NB4 (cell line): ENCODE results near the gene NOX4.
"Not testable (repeated sequence)": the region's sequence is repeated elsewhere in the genome, so short reads cannot be mapped to it uniquely, and the experiment has no call there.

Experiments
- DNase-seq: peaks from one replicate; pipeline ENCODE4 v3.0.0; 2010; ENCODE audit warnings: low read depth
- H3K4me3 ChIP-seq: one replicate; pipeline ENCODE4 v1.5.1; 2011; ENCODE audit warnings: mild to moderate bottlenecking, low read depth, low read length, moderate library complexity
- MAX ChIP-seq: IDR thresholded peaks from 2 replicates; pipeline ENCODE4 v1.6.1; 2011; ENCODE audit warnings: low read depth, low read length
- MYC ChIP-seq: IDR thresholded peaks from 2 replicates; pipeline ENCODE4 v1.6.1; 2011; ENCODE audit warnings: low read depth, low read length
- POLR2A ChIP-seq: IDR thresholded peaks from 2 replicates; pipeline ENCODE4 v1.6.1; 2011; ENCODE audit warnings: mild to moderate bottlenecking; ENCODE audit not compliant: insufficient read length; ENCODE audit errors: extremely low read depth
- TF ChIP-seq, protein P1 (sequence below): IDR thresholded peaks from one replicate; pipeline ENCODE4 v1.5.1; 2012; ENCODE audit warnings: low read depth, low read length

Gene NOX4

DNA sequence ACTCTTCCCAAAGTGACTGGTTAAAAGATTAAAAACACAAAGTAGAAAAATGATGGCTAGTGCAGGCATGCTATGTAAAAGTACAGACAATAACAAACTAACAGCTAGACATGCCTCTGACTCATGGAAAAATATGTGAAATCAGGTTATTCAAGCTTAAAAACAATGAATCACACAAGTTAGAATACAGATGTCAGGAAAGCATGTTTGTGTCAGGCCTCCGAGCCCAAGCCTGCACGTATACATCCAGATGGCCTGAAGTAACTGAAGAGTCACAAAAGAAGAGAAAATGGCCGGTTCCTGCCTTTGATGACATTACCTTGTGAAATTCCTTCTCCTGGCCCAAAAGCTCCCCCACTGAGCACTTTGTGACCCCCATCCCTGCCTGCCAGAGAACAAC lies 110.1 kb downstream of the NOX4 start:
- TF ChIP-seq, protein P1, sequence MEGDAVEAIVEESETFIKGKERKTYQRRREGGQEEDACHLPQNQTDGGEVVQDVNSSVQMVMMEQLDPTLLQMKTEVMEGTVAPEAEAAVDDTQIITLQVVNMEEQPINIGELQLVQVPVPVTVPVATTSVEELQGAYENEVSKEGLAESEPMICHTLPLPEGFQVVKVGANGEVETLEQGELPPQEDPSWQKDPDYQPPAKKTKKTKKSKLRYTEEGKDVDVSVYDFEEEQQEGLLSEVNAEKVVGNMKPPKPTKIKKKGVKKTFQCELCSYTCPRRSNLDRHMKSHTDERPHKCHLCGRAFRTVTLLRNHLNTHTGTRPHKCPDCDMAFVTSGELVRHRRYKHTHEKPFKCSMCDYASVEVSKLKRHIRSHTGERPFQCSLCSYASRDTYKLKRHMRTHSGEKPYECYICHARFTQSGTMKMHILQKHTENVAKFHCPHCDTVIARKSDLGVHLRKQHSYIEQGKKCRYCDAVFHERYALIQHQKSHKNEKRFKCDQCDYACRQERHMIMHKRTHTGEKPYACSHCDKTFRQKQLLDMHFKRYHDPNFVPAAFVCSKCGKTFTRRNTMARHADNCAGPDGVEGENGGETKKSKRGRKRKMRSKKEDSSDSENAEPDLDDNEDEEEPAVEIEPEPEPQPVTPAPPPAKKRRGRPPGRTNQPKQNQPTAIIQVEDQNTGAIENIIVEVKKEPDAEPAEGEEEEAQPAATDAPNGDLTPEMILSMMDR = no peak
- TF ChIP-seq MAX (no peak), MYC (no peak), POLR2A (no peak)
- H3K4me3 ChIP-seq = no peak overlapping the region
- no peak for DNase-seq

DNA sequence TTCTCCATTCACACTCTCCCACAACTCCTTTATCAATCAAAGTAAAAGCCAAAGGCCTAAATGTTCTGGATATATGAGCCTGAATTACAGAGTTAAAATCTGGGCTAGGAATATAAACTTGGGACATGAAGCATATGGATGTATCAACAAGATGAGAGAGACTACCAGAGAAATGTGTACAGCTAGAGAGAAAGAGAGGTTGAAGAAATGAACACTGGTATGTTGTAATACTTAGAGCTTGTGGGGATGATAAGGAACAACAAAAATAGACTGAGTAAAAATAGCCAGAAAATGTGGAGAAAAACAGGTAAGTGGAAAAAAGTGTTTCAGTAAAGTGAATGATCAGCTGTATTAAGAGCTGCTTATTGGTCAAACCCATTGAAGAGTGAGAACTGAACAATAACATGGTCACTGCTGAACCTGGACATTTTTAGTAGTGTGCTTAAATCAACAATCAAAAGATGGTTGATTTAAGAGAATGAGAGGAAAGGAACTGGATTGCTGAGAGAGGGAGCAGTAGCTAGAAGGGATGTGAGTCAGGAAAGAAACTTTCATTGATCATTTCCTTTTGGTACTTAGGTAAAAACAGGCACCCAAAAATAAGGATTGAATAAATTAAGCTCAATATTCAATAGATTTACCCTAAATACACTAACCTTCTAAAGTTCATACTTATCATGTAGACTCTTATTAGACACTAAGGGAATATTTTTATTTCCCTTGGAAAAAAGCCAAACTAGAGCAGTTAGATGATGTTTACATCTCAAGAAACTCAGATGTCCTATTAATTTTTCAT lies 111.0 kb downstream of the NOX4 start:
- not testable (repeated sequence) for DNase-seq, H3K4me3 ChIP-seq

- not testable (repeated sequence) for DNase-seq, H3K4me3 ChIP-seq
These were observed 112.2 kb downstream of the NOX4 start for GRCh38 chr11:89378986-89379385.

- not testable (repeated sequence) for H3K4me3 ChIP-seq
These were observed 121.8 kb downstream of the NOX4 start for GRCh38 chr11:89369356-89369755.

GRCh38 chr11:89364856-89365255 lies 126.3 kb downstream of the NOX4 start:
- not testable (repeated sequence) for H3K4me3 ChIP-seq

More at GRCh38 chr11:89369356-89369755, 121.8 kb downstream of the NOX4 start:
- not testable (repeated sequence) for DNase-seq

DNA sequence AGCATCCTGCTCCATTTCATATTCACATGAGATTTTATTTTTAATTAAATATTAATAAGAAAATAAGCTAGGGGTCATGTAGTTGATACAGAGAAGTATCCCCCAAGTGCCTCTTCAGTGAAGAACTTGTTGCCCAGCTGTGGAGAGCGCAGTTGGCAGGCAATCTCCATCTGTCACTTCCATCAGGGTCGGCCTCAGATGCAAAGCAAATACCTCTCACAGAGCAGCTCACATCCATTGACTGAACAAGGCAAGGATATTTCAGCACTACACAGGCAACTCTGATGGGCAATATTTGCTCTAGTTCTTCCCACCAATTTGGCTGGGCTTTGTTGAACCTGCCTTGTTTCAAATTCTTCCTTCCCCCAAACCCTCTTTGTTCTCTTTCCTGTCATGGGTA lies 129.4 kb downstream of the NOX4 start:
- TF ChIP-seq, protein P1 = no peak
- no peak for DNase-seq
- H3K4me3 ChIP-seq = no peak overlapping the region

More at GRCh38 chr11:89364856-89365255, 126.3 kb downstream of the NOX4 start:
- not testable (repeated sequence) for DNase-seq

DNA sequence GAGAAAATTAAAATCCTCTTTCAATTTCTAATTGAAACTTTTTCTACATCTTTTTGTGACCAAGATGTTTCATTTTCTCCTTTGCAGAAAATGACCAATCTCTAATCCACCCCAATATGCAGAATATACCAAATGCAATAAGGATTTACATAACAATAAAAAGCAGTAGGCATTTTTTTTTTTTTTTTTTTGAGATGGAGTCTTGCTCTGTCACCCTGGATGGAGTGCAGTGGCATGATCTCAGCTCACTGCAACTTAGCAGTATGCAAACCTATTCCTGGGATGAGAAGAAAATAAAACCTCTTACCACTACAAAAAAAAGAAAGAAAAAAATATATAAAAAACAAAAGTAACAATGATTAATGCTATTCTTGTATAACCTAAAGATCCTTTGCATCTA lies 132.0 kb downstream of the NOX4 start:
- DNase-seq, H3K4me3 ChIP-seq: not testable (repeated sequence)

- no peak overlapping the region for H3K4me3 ChIP-seq
- TF ChIP-seq, protein P1 = no peak
- TF ChIP-seq POLR2A (no peak), MAX (no peak), MYC (no peak)
- no peak for DNase-seq
These were observed 132.4 kb downstream of the NOX4 start for GRCh38 chr11:89358761-89359160.

DNA sequence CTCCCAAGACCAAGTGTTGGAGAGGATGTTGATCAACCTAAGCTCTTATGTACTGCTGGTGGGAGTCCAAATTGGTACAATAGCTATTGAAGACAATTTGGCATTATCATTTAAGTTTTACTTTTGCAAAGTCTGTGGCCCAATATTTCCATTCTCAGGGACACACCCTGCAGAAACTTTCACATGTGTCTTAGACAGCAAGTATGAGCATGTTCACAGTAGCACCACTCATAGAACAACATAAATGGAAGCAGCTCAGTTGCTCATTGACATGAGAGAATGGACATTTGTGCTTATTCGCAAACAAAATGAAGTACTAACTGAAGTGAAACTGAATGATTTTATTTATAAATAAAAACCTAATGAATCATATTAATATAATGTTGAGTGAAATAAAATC lies 135.5 kb downstream of the NOX4 start:
- DNase-seq = no peak
- TF ChIP-seq POLR2A (no peak), MYC (no peak), MAX (no peak)
- TF ChIP-seq, protein P1 = no peak
- H3K4me3 ChIP-seq = no peak overlapping the region

DNA sequence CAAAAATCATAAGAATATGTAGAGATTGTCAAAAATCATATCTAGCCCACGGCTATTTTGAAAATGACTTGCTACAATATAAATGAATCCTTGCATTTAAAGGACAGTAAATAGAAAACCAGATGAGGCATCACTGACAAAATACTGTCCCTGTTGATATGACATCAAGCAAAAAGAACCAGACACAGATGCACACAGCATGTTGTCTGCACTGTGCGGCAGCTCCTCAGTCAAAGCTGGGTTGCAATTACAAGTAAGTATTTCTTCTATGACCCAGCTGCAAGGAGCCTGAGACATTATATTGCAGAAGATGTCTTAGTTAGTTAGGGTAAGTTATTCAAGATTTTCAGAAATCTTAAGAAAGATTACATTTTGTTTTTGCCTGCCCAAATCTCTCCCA lies 136.7 kb downstream of the NOX4 start:
- H3K4me3 ChIP-seq, DNase-seq: not testable (repeated sequence)
